ENCODE results near the gene AUNIP. TPM values are rescaled to one million over a fixed set of nuclear protein-coding genes. Genes with fewer than 3 reads are reported as not detected.

Gene AUNIP
- total RNA-seq, 2 experiments from 2014 or later, result 8.8 to 10.3 TPM

DNA sequence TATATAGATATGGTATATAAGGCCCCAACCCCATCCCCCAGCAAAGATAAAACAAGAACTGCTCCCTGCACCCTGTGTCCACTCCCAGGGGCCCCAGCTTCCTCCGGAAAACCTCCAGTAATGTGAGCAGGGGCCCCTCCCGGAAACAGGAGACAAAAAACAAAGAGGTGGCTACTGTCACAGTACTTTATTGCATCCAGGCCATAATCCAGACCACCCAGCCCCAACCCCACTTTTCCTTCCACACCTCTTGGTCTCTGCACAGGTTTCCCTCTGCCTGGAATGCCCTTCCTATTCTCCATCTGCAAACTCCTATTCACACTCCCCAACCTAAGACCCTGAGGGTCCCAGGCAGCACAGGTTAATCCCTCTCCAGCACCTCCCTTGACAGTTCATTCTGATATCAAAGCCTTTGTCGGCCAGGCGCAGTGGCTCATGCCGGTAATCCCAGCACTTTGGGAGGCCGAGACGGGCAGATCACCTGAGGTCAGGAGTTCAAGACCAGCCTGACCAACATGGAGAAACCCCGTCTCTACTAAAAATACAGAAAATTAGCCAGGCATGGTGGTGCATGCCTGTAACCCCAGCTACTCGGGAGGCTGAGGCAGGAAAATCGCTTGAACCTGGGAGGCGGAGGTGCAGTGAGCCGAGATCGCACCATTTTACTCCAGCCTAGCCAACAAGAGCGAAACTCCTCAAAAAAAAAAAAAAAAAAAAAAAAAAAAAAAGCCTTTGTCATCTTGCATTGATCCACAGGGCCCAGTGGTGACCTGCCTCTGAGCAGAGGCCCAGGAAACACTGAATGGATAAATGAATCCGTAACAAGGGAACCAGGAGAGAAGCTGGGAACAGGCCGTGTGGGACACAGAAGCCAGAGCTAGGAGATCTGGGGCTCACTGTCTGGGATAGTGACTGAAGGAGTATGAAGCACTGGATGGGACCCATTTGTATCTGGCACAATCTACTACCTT, 2.3 kb upstream of the AUNIP start:
- H3K36me3 Mint-ChIP-seq (ENCODE audit: low read depth), result peaks cover 12% of the 10 kb centered on the region
- TF ChIP-seq, protein P1, sequence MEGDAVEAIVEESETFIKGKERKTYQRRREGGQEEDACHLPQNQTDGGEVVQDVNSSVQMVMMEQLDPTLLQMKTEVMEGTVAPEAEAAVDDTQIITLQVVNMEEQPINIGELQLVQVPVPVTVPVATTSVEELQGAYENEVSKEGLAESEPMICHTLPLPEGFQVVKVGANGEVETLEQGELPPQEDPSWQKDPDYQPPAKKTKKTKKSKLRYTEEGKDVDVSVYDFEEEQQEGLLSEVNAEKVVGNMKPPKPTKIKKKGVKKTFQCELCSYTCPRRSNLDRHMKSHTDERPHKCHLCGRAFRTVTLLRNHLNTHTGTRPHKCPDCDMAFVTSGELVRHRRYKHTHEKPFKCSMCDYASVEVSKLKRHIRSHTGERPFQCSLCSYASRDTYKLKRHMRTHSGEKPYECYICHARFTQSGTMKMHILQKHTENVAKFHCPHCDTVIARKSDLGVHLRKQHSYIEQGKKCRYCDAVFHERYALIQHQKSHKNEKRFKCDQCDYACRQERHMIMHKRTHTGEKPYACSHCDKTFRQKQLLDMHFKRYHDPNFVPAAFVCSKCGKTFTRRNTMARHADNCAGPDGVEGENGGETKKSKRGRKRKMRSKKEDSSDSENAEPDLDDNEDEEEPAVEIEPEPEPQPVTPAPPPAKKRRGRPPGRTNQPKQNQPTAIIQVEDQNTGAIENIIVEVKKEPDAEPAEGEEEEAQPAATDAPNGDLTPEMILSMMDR (IDR thresholded peaks at IDR 0.05), result no peak
- ATAC-seq (no peak), DNase-seq (no peak)
- intact Hi-C loops (cut with micrococcal nuclease), result no loop called here
- no peaks in the 10 kb centered on the region for H3K9me3 Mint-ChIP-seq
- POLR2A ChIA-PET, result interaction anchor here (1.0 to 1.3 kb wide), 2 partner anchors 10 to 14 kb away, joined by 3 to 6 read pairs; partner anchors contain the start of gene PAQR7
- CTCF ChIA-PET, result no interaction called here
- no peak overlapping the region for H3K27ac Mint-ChIP-seq
- H3K4me1 Mint-ChIP-seq (ENCODE audit: low read depth), result peaks cover 19% of the 10 kb centered on the region
- H3K27me3 Mint-ChIP-seq, result no peaks in the 10 kb centered on the region
- peak overlapping the region; percentile 0 for H3K4me3 Mint-ChIP-seq

DNA sequence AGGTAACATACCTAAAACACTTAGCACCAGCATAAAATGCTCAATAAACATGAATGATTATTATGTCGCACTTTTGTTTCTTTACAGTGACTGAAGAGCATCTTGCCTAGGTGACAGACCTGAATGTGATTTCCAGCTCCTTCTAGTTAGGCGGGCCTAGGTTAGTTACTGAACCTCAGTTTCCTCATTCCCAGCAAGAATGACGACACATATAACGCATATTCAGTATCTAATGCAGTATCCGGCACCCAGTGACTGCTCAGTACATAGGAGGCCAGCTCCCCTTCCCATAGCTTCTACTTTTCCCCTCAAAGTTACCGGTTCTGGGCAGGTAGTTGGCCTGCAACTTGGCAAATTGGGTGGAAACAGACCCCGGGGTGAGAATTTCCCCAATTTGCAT, 763 bp downstream of the AUNIP start:
- TF ChIP-seq, protein P1 (IDR thresholded peaks at IDR 0.05), result no peak
- POLR2A ChIA-PET, result interaction anchor here (0.8 to 1.0 kb wide), 2 partner anchors 14 to 16 kb away, joined by 4 read pairs; no protein-coding TSS in a partner anchor
- intact Hi-C loops (cut with micrococcal nuclease), result no loop called here
- no peak for DNase-seq
- H3K36me3 Mint-ChIP-seq (ENCODE audit: low read depth), result peaks cover 12% of the 10 kb centered on the region
- H3K27ac Mint-ChIP-seq, result peak overlapping the region; percentile 86
- CTCF ChIA-PET, result interaction anchor here (0.6 to 0.7 kb wide), 2 partner anchors 139 to 141 kb away, joined by 3 read pairs; partner anchors contain the start of gene PAFAH2
- H3K27me3 Mint-ChIP-seq, result no peaks in the 10 kb centered on the region
- no peak for ATAC-seq
- no peaks in the 10 kb centered on the region for H3K9me3 Mint-ChIP-seq
- H3K4me3 Mint-ChIP-seq, result peak overlapping the region; percentile 98
- peaks cover 19% of the 10 kb centered on the region for H3K4me1 Mint-ChIP-seq (ENCODE audit: low read depth)

GRCh38 chr1:25856856-25857255, 2.4 kb downstream of the AUNIP start:
- Mint-ChIP-seq H3K27me3 (no peaks in the 10 kb centered on the region), H3K36me3 (ENCODE audit: low read depth) (peaks cover 4% of the 10 kb centered on the region), H3K27ac (no peak overlapping the region), H3K9me3 (no peaks in the 10 kb centered on the region), H3K4me1 (ENCODE audit: low read depth) (peaks cover 19% of the 10 kb centered on the region), H3K4me3 (no peak overlapping the region)
- ATAC-seq (no peak), DNase-seq (no peak)
- TF ChIP-seq, protein P1 (IDR thresholded peaks at IDR 0.05), result no peak
- ChIA-PET CTCF (no interaction called here), POLR2A (no interaction called here)
- intact Hi-C loops (cut with micrococcal nuclease), result no loop called here

DNA sequence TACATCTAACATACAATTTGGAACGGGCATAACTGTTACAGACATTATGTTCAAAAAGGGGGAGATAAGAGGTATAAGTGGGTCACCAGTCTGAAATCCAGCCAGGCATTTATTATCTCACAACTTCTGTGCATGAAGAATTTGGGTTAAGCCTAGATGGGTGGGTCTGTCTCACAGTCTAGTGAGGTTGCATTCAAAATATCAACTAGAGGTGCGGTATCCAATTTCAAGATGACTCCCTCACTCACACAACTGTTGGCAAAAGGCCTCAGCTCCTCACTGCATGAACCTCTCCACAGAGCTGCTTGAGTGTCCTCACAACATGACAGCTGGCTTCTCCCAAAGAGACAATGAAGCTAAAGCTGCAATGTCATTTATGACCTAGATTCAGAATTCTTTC, 4.7 kb downstream of the AUNIP start:
- Mint-ChIP-seq H3K4me3 (no peak overlapping the region), H3K9me3 (no peaks in the 10 kb centered on the region), H3K4me1 (ENCODE audit: low read depth) (peaks cover 9% of the 10 kb centered on the region), H3K27ac (no peak overlapping the region), H3K27me3 (no peaks in the 10 kb centered on the region), H3K36me3 (ENCODE audit: low read depth) (peaks cover 3% of the 10 kb centered on the region)
- ChIA-PET POLR2A (interaction anchor here (0.7 to 1.1 kb wide), 2 partner anchors 33 to 214 kb away, joined by 3 read pairs; no protein-coding TSS in a partner anchor), CTCF (no interaction called here)
- no peak for DNase-seq
- ATAC-seq, result no peak
- TF ChIP-seq, protein P1 (IDR thresholded peaks at IDR 0.05), result no peak
- intact Hi-C loops (cut with micrococcal nuclease), result no loop called here

GRCh38 chr1:25848531-25848930, 10.7 kb downstream of the AUNIP start:
- H3K4me3 Mint-ChIP-seq, result no peak overlapping the region
- no peaks in the 10 kb centered on the region for H3K4me1 Mint-ChIP-seq (ENCODE audit: low read depth)
- TF ChIP-seq, protein P1 (IDR thresholded peaks at IDR 0.05), result no peak
- CTCF ChIA-PET, result interaction anchor here (1.0 kb wide), 1 partner anchor 41 kb away, joined by 3 read pairs; no protein-coding TSS in a partner anchor
- H3K27ac Mint-ChIP-seq, result no peak overlapping the region
- no peak for ATAC-seq
- peaks cover 2% of the 10 kb centered on the region for H3K36me3 Mint-ChIP-seq (ENCODE audit: low read depth)
- POLR2A ChIA-PET, result interaction anchor here (0.6 to 0.8 kb wide), 2 partner anchors 17 to 43 kb away, joined by 3 read pairs; no protein-coding TSS in a partner anchor
- DNase-seq, result no peak
- H3K27me3 Mint-ChIP-seq, result no peaks in the 10 kb centered on the region
- intact Hi-C loops (cut with micrococcal nuclease), result no loop called here
- no peaks in the 10 kb centered on the region for H3K9me3 Mint-ChIP-seq
